HCT116 (cell line): ENCODE results near the gene SMURF1.

Source experiments
- CBX3 ChIP-seq: IDR thresholded peaks from 2 replicates; pipeline ENCODE4 v1.6.1; 2012; ENCODE audit warnings: low read depth
- EZH2phosphoT487 ChIP-seq: fragments of 200-600 bp; IDR thresholded peaks from 2 replicates; pipeline ENCODE4 v1.6.1; 2018; ENCODE audit warnings: antibody characterized with exemption, borderline replicate concordance
- JUND ChIP-seq: IDR thresholded peaks from 2 replicates; pipeline ENCODE4 v1.6.1; 2012
- POLR2A ChIP-seq: IDR thresholded peaks from 2 replicates; pipeline ENCODE4 v1.7.0; 2011; ENCODE audit warnings: borderline replicate concordance; ENCODE audit not compliant: insufficient read depth, insufficient read length; ENCODE audit errors: extremely low read depth
- POLR2AphosphoS5 ChIP-seq: IDR thresholded peaks from 2 replicates; pipeline ENCODE4 v1.6.1; 2011; ENCODE audit warnings: mild to moderate bottlenecking, low read depth, low read length, moderate library complexity
- RAD21 ChIP-seq: IDR thresholded peaks from 2 replicates; pipeline ENCODE4 v1.6.1; 2012; ENCODE audit warnings: low read depth, mild to moderate bottlenecking
- YY1 ChIP-seq: IDR thresholded peaks from 2 replicates; pipeline ENCODE4 v1.6.1; 2011; ENCODE audit warnings: low read length, low read depth, moderate library complexity, mild to moderate bottlenecking; ENCODE audit not compliant: insufficient replicate concordance; ENCODE audit errors: extremely low read depth
- ZFX ChIP-seq: fragments of 450-650 bp; IDR thresholded peaks from 2 replicates; pipeline ENCODE4 v1.6.1; 2017
- TF ChIP-seq, protein P1 (sequence below), 3 experiments: fragments of 200-600 bp in 1 of 3; sonication (generic) in 1 of 3; IDR thresholded peaks in 2 of 3; conservative IDR thresholded peaks in 1 of 3; 2 replicates each; pipeline ENCODE4 v1.5.1; 2012 to 2017; ENCODE audit warnings: low read depth in 2 of 3, low read length in 2 of 3, antibody characterized with exemption in 1 of 3, borderline replicate concordance in 1 of 3, control low read depth in 1 of 3, mild to moderate bottlenecking in 1 of 3, mixed read lengths in 1 of 3, mixed run types in 1 of 3, moderate library complexity in 1 of 3; ENCODE audit not compliant: insufficient read depth in 1 of 3
- TF ChIP-seq, protein P2 (sequence below): IDR thresholded peaks from 2 replicates; pipeline ENCODE4 v1.6.1; 2011; ENCODE audit warnings: mild to moderate bottlenecking, low read length, moderate library complexity; ENCODE audit not compliant: insufficient replicate concordance; ENCODE audit errors: extremely low read depth

- TF ChIP-seq CBX3 (no peak), JUND (no peak), POLR2AphosphoS5 (no peak), EZH2phosphoT487 (no peak), ZFX (no peak), POLR2A (no peak), YY1 (no peak), RAD21 (no peak)
- TF ChIP-seq, protein P1, sequence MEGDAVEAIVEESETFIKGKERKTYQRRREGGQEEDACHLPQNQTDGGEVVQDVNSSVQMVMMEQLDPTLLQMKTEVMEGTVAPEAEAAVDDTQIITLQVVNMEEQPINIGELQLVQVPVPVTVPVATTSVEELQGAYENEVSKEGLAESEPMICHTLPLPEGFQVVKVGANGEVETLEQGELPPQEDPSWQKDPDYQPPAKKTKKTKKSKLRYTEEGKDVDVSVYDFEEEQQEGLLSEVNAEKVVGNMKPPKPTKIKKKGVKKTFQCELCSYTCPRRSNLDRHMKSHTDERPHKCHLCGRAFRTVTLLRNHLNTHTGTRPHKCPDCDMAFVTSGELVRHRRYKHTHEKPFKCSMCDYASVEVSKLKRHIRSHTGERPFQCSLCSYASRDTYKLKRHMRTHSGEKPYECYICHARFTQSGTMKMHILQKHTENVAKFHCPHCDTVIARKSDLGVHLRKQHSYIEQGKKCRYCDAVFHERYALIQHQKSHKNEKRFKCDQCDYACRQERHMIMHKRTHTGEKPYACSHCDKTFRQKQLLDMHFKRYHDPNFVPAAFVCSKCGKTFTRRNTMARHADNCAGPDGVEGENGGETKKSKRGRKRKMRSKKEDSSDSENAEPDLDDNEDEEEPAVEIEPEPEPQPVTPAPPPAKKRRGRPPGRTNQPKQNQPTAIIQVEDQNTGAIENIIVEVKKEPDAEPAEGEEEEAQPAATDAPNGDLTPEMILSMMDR (IDR thresholded peaks at IDR 0.05 in 2 of 3, conservative IDR thresholded peaks at IDR 0.05 in 1 of 3; ENCODE audit: borderline replicate concordance in 1 of 3, insufficient read depth in 1 of 3, low read depth in 2 of 3, low read length in 2 of 3): no peak
- TF ChIP-seq, protein P2, sequence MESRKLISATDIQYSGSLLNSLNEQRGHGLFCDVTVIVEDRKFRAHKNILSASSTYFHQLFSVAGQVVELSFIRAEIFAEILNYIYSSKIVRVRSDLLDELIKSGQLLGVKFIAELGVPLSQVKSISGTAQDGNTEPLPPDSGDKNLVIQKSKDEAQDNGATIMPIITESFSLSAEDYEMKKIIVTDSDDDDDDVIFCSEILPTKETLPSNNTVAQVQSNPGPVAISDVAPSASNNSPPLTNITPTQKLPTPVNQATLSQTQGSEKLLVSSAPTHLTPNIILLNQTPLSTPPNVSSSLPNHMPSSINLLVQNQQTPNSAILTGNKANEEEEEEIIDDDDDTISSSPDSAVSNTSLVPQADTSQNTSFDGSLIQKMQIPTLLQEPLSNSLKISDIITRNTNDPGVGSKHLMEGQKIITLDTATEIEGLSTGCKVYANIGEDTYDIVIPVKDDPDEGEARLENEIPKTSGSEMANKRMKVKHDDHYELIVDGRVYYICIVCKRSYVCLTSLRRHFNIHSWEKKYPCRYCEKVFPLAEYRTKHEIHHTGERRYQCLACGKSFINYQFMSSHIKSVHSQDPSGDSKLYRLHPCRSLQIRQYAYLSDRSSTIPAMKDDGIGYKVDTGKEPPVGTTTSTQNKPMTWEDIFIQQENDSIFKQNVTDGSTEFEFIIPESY: no peak
Measured at GRCh38 chr7:99002827-99003212, 141.1 kb downstream of the SMURF1 start.
